NCI-H774 (cell line): Measurements from ENCODE around the gene HORMAD1.
"Not testable (repeated sequence)": the region's sequence is repeated elsewhere in the genome, so short reads cannot be mapped to it uniquely, and the experiment has no call there.

ENCODE experiments used
- DNase-seq: peaks from one replicate; lab custom pipeline; 2025; lab: John Stamatoyannopoulos, UW

The HORMAD1 gene

DNA sequence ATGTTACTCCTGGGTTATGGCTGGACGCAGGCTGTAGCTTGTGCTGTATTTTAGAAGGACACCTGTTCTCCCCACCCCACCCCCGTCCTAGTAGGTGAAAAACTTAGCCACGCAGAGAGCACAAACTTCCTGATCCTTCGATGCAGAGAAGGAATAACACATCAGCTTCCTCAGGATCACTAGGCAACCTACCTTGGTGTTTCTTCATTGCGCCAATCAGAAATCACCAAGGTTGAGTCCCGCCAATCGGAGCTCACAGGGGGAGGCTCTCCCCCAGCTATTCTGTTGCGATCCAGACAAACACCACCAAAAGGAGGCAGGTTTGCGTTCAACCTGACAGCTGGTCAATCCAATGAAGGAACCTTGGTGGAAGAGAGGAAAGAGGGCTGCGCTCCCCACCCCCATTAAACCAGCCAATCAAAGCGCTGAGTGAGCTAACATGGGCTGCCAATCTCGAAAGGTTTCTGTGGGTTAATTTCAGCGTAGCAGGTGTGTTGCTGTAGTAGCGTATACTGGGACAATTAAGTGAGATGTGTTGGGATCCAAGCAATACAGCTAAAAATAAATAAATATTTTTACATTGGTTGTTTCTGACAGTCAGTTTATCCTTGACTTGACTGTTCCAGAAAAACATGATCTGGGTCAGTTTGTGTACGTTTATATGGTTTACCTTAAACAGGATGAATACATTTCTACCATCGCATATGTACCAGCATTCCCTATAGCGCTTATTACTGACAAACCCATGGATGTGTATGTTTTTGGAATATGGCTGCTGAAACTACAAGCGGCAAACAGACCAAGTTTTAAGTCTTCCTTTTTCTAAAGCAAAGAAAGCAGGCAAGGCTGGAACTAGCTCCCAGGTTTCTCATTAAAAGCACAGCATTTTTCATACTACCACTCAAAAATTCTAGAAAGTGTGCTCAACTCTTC lies 23.4 kb downstream of the HORMAD1 start, which contains the start of gene GOLPH3L:
GOLPH3L (minus strand) TSS at position 160 of the 933 bp plus-strand sequence. CDS start 2,316 bp downstream, outside the sequence.
- DNase-seq = peak; percentile 99

DNA sequence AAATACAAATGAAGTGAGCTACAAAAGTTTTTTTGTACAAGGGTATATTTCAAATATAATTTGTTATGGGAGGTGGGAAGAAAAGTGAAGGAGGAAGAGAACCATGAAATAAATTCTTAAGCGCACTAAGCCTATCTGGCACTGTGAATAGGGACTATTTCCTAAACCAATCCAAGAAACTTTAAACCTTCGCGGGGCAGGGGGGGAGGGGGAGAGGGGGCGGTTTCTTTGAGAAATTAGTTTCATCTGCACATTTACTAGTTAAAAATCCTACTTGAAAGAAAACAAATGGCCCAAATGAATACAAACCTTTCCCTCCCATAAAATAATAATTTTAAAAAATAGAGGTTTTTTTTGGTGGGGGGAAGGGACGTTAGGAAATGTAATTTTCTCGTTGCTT lies 24.1 kb downstream of the HORMAD1 start:
- peak; percentile 3 for DNase-seq

DNA sequence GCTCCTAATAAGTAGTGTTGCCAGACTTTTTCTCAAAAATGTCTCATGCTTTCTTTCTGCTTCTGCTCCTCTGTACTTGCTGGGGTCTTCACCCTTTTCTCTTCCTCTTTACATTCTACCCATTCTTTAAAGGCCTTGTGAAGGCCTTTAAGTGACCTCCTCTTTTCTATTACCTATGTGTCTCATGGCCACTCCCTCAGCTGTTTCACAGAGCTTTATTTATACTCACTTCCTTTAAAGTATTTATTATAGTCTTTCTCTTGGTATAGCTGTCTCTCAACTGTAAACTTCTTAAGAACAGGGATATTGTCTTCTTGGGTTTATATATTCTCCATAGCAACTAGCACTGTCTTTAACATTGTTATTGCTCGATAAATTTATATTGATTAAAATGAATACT lies 24.5 kb downstream of the HORMAD1 start:
- DNase-seq = no peak

DNA sequence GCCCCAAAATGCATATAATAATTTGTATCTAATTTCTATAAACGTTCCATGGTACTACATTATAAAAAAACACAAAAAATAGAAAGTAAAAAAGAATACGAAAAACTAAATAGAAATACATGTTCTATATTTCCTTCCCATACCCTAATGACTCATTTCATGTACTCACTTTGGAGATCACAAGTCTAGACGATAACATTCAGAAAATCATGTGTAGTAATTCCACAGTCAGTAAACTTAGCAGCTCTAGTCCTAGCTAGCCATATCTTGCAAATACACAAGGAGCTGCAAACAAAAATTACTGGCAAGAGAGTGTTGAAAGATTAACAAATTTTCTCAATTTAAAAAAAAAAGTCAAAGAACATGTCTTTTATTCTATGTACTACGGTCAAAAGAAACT lies 25.1 kb downstream of the HORMAD1 start:
- no peak for DNase-seq

DNA sequence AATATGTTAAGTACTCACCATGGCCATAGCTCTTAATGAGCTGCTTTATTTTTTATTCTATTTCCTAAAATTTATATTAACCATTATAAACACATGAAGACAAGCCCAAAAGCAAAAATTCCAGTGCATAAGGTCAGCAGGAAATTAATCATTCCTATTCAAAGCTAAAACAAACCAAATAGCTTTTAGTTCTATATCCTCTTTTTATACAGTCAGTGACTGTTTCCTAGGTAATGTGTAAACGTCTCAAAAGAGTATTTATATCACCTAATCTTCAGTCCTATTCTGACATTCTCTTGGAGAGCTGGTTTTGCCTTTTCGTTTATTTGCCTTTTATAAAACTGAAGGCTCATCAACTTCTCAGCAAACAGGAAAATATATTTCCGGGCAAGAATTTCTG lies 28.0 kb downstream of the HORMAD1 start:
- no peak for DNase-seq

DNA sequence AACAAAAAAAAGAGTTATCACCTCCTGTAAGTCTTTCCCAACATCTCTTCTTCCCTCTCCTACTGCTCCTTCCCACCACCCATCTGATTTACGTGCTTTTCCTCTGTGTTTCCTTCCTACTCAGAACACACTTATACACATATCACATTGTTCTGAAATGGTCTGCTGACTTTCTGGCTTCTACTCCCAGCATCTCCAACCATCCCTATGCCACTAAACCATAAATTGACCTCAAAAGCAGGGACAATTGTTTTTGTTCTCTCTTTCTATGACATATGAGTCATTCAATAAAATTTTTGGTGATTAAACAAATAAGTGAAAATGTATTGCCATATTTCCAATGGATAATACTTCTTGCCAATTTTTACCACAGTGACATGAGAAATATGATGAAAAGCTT lies 31.9 kb downstream of the HORMAD1 start:
- DNase-seq = no peak

DNA sequence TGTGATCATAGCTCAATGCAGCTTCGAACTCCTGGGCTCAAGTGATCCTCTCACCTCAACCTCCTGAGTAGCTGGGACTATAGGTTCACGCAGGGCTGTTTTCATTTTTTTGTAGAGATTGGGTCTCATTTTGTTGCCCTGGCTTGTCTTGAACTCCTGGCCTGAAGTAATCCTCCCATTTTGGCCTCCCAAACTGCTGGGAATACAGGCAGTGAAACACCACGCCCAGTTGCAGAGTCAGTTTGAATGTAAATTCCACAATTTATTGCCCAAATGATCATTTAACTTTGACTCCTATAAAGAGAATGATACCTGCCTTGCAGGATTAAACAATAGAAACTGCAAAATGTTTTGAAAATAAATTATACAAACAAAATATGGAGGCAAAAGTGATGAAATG lies 34.4 kb downstream of the HORMAD1 start:
- DNase-seq = no peak

DNA sequence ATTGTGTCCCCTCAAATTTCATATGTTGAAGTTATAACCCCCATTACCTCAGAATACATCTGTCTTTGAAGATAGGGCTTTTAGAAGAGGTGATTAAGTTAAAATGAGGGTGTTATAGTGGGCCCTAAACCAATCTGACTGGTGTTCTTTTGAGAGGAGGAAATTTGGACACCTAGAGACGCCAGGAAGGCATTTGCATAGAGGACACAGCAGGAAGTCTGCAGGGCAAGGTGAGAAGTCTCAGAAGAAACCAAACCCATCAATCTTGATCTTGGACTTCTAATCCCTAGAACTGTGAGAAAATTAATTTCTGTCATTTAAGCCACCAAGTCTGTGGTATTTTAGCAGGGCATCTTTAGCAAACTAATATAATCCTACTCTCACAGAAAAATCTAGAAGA lies 36.8 kb downstream of the HORMAD1 start:
- no peak for DNase-seq

DNA sequence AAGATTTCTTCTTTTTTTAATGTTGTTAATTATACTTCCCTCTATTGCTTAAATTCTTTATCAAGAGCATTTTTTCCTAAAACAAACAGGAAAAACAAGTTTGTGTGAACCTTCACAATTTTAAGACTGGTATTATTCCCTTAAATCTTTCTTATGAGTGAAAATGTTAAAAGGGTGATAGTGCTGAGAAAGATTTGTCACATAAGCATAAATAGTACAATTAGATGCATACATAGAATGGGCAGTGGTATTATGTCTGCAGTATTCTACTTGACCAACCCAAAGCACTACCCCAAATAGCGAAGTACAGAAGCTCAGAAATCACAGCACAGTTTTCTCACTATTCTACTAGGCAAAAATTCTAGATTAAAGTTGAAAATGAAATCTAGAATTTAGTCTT lies 41.7 kb downstream of the HORMAD1 start:
- no peak for DNase-seq

DNA sequence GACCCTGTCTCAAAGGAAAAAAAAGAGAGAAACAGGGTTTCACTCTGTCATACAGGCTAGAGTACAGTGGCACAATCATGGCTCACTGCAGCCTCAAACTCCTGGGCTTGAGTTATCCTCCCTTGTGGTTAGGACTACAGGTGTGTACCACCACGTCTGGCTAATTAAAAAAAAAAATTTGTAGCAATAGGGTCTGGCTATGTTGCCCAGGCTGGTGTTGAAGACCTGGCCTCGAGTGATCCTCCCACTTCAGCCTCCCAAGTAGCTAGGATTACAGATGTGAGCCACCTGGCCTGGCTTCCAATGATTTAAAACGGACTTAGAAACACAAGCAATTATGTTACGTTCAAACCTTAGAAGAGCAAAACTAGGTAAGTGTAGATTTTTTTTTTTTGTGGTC lies 45.8 kb downstream of the HORMAD1 start:
- no peak for DNase-seq

DNA sequence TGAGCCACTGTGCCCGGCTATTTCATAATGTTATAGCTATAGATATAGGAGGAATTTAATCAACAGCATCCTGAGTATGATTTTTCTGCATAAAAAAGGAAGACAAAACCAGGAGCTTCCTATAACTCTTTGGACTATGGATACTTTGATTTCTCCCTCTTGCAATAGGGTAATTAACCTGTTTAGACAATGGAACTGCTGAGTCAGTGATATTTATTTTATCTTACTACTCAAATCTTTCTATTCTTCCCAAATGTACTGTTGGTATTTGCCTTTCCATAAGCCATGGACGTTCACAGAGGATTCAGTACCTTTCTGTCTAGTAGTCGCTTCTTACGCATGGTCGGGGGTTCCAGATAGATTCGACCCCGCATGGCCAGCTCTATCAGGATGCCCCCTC lies 57.4 kb downstream of the HORMAD1 start:
- DNase-seq = no peak

DNA sequence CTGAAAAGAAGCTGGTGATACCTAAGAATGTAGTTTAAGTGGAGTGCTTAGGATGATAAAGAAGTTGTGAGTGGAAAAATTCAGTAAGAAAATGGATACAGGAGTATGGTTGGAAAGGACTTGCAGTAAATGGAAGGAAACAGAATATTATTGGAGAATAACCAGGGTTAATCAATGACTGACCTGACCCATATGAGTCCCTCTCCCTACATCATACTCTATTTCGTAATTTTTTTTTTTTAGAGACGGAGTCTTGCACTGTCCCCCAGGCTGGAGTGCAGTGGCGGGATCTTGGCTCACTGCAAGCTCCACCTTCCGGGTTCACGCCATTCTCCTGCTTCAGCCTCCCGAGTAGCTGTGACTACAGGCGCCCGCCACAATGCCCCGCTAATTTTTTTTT lies 57.9 kb downstream of the HORMAD1 start:
- no peak for DNase-seq

DNA sequence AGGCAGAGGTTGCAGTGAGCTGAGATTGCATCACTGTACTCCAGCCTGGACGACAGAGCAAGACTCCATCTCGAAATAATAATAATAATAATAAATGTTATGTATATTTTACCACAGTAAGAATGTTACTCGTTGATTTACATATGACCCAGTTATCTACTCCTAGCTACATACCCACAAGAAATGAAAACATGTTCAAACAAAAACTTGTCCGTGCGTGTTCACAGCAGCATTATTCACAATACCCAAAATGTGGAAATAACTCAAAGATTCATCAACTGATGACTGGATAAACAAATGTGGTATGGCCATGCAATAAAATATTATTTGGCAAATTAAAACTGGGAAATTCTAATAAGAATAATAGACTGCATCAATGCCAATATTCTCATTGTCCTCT lies 59.5 kb downstream of the HORMAD1 start:
- DNase-seq = no peak

DNA sequence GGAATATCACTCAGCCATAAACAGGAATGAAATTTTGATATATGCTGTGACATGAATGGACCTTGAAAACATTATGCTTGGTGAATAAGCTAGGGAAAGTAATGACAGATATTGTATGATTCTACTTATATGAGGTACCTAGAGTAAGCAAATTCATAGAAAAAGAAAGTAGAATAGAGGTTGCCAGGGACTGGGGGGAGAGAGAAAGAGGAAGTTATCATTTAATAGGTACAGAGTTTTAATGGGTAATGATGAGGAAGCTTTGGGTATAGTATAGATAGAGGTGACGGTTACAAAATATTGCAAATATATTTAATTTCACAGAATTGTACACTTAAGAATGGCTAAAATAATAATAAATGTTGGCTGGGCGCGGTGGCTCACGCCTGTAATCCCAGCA lies 60.1 kb downstream of the HORMAD1 start:
- no peak for DNase-seq

DNA sequence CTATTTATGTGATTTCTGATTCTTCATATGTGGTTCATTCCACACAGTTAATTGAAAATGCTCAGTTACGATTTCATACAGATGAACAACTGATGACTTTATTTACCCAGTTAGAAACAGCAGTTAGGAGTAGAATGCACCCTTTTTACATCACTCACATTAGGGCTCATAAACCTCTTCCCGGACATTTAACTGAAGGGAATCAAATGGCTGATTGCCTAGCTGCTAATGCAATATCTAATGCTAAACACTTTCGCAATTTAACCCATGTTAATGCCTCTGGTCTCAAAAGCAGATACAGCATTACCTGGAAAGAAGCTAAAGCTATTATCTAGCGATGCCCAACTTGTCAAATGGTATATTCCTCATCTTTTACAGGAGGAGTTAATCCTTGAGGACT lies 63.6 kb downstream of the HORMAD1 start:
- not testable (repeated sequence) for DNase-seq

DNA sequence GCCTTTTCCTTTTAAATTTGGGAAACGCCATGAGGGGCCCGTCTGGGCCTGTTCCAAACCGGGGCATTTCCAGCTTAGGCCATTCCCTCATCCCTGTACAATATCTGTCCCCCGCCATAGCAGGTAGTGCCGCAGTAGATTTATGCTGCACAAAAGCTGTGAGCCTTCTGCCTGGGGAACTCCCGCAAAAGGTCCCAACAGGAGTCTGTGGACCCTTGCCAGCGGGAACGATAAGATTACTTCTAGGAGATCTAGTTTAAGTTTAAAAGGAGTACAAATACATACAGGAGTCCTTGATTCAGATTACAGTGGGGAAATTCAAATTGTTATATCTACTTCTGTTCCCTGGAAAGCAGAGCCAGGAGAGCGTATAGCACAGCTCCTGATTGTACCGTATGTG lies 66.1 kb downstream of the HORMAD1 start:
- not testable (repeated sequence) for DNase-seq

DNA sequence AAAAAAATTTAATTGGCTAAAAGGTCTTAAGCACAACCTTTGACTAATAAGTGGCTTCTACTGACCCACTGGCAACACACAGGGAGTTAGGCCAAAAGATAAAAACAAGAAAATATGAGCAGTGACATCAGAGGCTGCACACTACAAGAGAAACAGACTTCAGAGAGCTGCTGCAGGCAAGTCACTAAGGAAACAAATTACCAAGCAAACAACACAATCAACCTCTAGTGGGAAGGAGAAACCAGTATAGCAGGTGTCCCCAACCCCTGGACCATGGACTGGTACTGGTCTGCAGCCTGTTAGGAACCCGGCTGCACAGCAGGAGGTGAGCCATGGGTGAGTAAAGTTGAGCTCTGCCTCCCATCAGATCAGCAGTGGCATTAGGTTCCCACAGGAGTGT lies 70.5 kb downstream of the HORMAD1 start:
- peak; percentile 78 for DNase-seq

DNA sequence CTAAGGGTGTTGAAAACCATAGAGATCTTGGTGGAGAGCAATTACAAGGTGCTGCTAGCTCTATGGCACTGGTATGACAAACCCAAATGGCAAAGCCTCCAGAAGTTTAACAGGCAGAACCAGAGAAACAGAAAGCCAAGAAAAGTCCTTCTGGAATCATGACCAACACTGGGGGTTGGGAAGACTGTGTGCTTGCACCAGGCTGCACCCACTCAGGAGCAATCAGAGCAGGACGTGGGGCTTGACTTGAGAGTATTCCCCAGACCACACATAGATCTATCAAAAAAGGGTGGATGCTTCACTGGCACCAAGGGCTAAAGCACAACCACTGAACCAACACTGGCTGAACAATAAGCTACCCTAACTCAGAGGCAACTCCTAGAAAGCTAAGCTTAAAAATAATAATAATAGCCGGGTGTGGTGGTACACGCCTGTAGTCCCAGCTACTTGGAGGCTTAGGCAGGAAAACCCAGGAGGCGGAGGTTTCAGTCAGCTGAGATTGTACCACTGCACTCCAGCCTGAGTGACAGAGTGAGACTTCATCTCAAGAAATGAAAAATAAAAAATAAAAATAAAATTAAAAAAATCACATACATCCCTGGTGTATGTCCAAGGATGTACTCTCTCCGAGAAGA lies 71.1 kb downstream of the HORMAD1 start:
- DNase-seq = no peak
